ENCODE data around the gene ATP13A1.
A peak's percentile ranks its signal among the peaks of the same experiment; 100 is the strongest.

The ATP13A1 gene

DNA sequence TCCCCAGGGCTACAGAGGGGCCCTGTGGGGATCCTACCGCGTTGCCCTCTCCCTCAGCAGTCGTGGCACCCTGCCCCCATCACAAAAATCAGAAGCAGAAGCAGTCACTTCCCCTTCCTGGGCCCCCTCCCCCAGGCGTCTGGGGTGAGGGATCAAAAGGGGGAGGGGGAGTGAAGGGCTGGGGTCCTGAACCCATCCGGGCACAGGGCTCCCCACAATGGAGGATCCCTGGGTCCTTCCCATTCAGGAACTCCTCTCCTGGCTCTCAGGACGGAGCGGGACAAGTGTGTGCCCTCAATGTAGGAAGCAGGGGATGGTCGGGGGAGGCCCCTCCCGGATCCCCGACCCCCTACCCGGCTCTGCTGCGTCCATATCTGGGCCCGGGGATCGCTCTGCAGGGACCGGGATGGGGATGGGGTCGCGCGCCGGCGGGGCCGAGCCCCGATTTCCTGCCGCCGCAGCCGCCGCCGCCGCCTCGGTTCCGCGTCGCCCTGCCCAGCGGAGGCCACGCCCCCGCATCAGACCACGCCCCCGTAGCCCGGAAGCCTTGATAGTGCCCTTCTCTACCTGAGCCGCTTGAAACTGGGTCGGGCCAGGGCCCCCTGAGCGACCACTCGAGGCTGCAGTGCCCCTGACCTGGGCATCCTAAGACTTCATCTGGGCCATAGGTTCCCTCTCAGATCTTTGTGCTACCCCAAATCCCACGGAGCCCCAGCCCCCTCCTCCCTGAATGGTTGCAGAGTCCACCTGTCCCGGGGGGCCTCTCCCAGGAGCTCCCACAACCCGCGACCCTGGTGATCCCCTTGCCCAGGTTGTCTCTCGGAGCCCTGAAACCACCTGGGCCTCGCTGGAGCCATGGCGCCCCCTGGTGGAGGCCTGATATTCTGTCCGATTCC is 20.1 kb downstream of the ATP13A1 start, which contains the start of gene GMIP:
TSS of gene GMIP (minus strand) at position 500 of the 896 bp plus-strand sequence. CDS start at position 372, 128 bp downstream.
- DNase-seq (ENCODE audit: low read depth), result peak; percentile 72

DNA sequence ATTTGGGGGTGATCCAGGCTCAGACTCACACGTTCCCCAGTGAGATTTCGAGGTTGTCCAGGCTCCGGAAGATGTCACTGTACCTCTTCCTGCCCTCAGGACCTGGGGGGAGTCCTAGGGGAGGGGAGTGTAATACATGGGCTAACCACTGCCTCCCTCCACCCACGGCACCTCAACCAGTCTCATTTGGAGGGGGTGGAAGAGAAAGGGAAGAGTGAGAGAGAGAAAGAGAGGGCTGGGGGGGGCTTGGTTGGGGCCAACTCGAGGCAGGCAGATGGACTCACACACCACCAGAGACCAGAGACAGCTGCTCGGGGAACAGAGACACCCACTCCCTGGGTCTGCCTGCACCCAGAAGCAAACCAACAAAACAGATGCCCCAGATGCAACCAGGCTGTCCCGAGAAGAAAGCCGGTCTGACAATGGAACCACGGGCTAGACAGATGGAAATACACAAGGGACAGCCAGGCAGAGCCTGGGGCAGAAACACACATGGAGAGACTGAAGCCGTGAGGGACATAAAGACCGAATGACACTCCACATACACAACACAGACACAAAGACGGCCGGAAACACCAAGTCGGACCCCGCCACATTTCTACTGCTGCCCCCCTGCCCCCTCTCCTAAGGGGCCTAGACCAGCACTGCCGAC is 20.8 kb downstream of the ATP13A1 start:
- peak; percentile 7 for DNase-seq (ENCODE audit: low read depth)

DNA sequence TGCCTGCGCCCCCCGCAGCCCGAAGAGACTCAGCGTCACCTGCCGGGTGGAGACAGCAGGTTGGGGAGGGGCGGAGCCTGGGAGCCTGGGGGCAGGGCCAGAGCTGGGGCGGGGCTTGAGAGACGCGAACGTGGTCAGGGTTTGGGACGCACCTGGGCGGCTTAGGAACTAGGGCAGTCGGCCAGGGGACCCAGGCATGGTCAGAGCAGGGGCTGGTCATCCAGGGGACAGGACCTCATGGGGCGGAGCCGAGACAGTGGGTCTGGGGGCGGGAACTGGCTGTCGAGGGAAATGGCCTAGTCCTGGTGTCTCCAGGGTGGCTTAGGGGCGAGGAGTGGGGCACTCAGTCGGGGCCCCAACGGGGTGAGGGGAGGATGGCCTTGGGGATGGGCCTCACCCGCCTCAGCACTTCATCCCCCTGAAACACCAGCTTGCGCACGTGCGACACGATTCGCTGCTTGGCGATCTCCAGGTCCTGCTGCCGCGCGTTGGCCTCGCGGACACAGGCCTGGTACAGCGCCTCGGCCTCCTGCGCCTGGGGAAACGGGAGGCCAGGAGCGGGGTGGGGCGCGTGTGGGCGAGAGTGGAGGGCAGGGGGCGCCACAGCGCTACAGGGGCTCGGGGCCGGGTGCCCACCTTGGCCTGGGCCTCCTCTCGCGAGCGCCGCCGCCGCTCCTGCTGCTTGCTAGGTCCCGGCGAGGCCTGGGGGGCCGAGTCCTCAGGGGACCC is 25.8 kb downstream of the ATP13A1 start:
- no peak for DNase-seq (ENCODE audit: low read depth)

DNA sequence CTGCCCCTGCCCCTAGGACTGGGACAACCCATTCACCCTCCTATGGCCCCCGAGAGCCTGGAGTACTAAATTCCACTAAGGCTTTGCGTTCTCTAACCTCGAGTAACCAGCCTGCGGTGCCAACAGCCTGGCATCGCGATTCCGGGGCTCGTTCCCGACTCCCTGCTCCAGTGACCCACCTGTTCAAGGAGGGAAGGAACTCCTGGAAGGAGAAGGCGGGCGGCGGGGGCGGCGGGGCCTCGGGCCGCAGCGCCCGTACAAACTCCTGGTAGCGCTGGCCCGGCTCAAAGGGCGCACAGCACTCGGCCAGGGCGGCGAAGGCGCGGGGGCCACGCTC is 26.3 kb downstream of the ATP13A1 start:
- DNase-seq (ENCODE audit: low read depth), result no peak

DNA sequence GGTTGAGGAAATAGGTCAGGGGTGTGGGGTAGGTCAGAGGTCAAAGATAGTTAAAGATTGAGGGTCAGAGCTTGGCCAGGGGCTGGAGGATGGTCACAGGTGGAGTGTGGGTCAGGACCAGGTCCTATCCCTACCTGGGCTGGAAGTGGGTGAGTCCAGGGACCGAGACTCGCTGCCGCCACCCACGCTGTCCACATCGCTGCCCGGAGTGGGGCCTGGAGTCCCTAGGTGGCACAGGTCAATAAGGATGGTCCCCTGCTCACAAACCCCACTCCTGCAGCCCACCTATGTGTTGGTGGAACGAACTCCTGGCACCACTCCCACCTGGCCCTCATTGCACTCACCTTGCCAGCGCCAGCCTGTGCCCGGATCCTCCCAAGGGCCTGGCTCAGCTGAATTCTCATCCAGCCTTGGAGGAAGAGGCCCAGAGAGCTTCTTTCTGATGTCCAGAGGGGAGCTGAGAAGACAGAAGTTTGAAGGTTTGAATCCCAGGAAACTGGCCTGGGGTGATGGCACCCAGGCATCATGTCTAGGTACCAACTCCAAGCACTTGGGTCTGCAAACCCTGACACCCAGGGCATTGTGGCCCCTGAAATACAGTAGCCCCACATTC is 26.8 kb downstream of the ATP13A1 start:
- DNase-seq (ENCODE audit: low read depth), result no peak

DNA sequence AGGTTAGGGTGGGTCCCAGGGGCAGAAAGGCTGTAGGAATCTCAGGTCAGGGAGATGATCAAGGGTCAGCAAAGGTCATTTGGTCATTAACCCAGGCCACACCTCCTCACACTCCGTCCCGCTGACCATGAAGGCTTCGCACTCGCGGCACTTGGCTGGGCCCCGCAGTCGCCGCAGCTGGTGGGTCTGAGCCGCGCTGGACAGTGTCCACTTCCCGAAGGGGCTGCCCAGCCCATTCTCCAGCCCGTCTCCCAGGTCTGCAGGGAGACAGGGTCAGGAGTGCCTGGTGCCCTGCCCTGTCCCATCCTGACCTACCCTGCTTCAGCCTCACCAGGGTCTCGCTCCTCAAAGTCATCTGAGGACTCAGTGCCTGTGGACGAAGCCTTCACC is 28.2 kb downstream of the ATP13A1 start:
- no peak for DNase-seq (ENCODE audit: low read depth)

DNA sequence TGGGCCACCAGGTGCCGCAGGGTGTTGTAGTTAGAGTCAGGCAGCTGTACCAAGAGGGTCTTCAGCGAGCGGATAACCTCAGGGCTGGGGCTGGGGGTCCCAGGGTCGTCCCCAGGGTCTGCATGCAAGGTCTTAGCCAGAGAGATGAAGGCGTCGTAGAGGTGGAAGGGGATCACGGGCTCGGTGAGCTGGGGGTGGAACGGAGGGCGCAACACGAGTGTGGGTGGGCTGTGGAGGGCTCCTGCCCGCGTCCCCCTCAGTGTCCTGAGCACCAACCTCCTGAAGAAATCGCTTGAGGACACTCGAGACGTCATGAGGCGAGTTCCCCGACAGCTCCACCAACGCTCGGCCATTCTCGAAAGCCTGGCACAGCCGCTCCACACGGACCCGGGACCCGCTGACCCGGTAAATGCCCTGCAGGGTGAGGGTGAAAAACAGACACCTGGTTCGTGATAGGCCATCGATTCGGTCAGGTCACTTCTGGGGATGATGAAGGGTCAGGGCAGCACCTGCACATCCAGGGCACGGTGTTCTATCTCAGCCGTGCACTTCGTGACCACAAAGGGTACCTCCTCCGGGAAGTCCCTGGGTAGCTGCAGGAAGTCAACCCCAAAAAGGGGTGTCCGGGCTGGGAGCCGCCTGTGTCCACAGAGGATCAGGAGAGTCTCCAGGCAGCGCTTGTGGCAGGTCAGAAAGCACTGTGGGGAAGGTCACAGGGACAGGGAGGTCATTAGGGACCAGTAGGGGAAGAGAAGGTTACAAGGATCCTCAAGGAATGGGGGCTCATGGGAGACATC is 28.8 kb downstream of the ATP13A1 start:
- DNase-seq (ENCODE audit: low read depth), result no peak

DNA sequence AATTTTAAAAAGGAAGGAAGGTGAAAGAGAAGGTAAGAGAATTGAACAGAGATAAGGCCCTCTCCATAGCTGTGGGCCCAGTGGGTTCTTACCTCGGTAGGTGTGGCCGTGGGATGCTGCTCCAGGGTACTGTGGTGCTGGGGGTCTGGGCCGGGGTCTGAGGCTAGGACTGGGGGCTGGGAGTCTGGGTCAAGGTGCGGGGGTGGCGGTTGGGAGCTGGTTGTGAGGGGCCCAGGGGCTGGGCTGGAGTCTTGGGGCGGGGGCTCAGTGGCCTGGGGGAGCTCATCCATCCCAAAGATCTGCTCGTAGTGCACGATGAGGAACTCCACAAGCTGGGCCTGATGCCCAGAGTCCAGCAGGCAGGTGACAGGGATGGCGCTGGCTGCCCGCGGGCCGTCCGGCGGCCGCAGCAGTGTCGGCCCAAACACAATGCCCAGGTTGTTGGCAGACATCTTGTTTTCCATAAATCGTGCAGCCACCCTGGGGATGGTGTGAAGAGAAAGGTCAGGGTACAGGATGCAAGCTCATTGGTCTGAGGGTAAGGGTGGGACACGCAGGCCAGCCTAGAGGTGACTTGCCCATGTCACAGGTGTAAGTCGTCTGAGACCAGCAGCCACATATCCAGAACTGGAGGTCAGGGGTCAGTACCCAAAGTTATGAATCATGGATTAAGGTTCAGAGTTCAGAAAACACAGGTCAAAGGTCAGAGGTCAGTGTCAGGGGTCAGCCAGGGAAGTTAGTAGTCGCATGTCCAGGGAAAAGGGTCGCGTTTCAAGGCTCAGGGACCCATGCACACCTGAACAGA is 29.6 kb downstream of the ATP13A1 start:
- DNase-seq (ENCODE audit: low read depth), result no peak

DNA sequence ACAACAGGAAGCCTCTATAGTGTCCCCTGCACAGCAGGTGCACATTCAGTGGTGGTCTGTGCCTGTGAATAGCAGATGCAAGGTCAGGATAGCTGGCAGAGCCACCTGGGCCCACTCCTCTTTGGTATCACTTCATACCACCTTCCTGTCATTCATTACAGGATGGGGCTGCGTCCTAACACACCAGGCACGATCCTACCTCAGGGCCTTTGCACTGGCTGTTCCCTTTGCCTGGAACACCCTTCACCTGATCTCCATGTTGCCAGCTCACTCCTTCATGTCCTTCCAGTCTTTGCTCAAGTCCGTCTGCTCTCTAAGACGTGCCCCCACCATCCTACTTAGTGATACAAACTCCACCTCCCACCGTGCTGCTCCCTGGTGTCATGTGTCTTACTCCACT is 30.8 kb downstream of the ATP13A1 start:
- no peak for DNase-seq (ENCODE audit: low read depth)

DNA sequence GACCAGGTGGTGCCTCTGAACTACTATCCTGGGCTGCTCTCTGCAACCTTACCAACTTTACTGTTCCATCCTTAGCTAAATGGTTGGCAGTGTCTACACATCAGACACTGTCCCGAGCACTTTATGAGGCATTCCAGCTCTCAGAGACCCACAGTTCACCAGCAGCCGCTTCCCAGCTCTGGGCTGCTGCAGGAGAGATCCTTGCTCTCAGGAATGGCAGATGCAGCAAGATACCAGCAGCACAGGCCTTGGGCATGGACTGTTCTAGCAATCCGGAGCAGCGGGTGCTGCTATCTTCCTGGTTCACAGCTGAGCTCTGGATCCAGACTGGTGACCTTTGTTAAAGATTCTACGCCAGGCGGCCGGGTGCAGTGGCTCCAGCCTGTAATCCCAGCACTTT is 32.1 kb downstream of the ATP13A1 start:
- no peak for DNase-seq (ENCODE audit: low read depth)

DNA sequence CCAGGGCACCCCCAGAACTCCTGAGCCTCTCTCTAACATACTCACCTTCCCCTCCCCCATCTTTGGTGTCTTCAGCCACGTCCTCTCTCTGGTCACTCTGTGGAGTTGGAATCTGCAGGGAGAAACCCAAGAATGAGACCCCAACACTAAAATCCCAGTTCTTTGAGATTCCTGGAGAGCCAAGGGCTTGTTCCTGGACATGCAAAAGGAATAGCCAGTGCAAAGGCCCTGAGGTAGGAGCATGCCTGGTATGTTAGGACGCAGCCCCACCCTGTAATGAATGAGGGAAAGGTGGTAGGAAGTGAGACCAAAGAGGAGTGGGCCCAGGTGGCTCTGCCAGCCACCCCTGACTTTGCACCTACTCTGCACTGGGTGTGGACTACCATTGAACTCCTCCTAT is 33.0 kb downstream of the ATP13A1 start:
- no peak for DNase-seq (ENCODE audit: low read depth)

DNA sequence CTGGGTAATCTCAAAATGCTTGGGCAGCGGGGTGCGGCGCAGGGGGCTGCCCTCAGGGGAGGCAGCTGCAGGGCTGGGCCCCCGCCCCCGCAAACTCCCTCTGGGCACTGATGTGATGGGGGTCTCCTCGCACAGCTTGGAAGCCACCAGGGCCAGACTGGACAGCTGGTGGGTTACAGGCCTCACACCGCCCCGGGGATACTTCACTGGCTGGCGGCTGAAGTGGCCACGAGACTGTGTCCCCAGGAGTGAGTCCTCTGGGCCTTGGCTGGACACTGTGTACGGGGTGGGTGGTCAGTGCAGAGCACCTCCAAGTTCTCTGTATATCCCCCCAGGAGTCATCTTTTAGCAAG is 33.4 kb downstream of the ATP13A1 start:
- DNase-seq (ENCODE audit: low read depth), result no peak

DNA sequence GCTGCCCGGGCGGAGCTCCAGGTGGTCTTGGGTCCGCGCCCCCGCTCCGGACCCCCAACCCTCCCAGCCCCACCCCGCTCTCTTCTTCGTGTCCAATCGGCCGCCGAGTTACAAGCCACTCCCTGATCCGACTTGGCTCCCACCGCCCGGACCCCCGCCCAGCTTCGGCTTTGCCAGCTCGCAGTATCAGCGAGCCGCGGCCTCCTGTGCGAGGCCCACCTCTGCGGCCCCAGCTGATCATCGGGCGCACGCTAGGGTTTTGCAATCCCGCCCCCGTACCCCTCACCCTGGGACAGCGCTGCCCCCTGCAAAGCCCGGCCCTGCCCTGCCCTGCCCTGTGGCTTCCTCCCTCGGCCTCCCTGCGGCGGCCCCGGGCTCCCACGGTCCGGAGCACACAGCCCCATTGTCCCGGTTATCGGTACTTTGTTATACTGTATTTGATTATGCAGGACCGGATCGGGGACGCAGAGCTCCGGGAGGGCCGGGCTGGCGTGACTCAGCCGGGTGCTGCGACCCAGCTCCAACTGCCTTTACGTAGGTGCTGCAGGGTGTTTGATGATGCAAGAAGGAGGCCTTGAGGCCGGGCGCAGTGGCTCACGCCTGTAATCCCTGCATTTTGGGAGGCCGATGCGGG is 34.9 kb downstream of the ATP13A1 start:
- DNase-seq (ENCODE audit: low read depth), result no peak

DNA sequence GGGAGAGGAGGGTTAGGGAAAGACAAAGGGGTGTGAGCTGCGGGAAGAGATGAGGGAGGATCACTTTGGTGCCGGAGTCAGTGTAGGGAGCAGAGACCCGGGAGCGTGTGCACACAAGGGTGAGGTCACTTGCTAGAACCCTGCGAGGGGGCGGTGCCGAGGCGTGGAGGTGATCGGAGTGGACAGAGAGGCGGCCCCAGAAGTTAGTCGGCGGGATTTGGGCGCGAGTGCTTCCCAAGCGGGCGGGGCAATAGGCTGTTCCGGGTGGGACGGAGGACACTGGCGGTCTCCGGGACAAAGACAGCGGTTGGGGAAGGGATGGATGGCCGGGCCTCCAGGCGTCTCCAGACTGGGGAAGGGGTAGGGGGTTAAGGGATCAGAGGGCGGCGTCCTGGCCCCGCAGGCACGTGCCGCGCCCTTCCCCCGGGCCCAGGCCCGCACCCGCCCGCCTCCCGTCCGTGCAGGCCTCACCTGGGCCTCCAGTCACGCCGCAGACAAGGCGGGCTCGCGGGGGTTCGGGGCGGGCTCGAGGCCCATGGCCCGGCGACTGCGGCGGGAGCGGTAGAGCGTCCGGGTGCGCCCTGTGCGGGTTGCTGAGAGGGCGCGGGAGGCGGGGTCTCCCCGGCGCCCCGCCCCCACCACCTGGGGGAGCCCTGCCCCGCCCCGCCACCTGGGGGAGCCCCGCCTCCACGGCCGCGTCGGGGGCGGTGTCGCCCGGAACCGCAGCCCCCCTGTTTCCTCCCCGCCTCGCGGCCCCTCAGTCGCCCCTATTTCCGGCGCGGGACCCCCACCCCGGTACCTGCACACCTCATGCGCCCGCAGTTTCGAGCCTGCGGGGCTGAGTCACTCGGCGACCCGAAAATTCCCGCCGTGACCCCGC is 35.6 kb downstream of the ATP13A1 start, which contains the start of gene LPAR2:
TSS of gene LPAR2 (minus strand) at position 600 of the 880 bp plus-strand sequence. CDS start 945 bp downstream, outside the sequence.
- peak; percentile 24 for DNase-seq (ENCODE audit: low read depth)

DNA sequence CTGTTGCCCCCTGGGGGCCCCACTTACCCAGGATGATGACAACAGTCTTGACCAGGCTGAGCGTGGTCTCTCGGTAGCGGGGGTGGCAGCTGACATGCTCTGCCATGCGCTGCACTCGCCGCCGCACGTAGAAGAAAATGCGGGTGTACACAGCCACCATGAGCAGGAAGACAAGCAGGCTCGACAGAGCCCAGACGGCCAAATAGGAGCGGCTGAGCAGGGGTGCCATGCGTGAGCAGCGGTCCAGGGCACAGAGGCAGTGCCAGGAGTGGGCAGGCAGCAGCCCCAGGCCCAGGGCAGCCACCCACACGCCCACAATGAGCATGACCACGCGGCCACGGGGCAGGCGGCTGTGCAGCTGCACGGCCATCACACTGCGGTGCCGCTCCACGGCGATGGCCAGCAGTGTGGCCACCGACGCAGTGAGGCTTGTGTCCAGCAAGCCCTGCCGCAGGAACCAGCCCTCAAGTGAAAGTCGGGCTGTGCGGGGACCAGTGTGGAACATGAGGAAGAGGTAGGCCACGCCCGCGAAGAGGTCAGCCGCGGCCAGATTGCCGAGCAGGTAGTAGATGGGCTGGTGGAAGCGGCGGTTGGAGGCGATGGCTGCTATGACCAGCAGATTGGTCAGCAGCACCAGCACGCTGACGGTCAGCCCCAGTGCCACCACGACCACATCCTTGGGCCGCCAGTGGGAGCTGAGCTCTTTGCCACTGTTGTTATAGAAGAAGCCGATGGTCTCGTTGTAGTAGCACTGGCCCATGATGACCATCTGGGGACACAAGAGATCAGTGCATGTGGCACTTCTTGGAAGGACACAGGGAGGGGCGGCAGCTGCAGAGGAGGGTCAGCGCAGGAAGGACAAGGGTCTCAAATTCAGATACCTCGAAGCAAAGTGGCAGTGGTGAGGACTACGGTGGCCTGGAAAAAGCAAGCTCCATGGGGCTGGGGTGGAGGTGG is 36.7 kb downstream of the ATP13A1 start:
- DNase-seq (ENCODE audit: low read depth), result no peak

DNA sequence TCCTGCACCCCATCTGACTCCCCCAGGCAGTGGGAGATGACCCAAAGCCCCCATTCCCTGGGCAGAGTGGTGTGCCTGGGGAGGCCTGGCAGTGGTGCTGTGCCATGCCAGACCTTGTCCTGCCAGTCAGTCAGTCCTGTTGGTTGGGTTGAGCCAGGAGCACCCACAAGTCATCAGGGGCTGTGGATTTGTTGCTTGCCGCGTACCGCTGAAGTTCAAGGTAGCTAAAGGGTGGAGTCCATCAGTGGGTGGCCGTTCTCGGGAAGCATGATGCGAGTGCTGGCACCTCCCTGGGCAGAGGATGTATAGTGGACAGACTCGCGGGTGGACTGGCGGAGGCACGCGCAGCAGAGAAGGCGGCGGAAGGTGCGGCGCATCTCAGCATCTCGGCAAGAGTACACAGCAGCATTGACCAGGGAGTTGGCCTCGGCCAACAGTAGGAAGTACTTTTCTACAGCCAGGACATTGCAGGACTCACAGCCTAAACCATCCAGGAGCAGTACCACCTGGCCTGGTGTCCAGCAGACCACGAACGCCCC is 39.4 kb downstream of the ATP13A1 start:
- DNase-seq (ENCODE audit: low read depth), result no peak

DNA sequence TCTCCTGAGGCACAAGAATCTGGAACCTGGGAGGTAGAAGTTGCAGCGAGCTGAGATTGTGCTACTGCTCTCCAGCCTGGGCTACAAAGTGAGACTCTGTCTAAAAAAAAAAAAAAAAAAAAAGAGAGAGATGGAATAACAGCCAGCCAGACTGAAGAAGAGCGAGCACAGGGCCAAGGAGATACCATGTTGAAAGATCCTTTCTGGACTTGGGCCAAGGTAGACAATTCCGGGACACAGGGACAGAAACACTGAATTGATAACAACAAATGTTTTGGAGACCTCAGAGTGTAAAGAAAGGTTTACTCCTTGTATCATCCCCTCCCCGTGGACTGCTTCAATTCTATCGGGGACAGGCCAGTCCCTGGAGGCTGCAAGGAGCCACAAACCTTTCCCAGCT is 40.1 kb downstream of the ATP13A1 start:
- DNase-seq (ENCODE audit: low read depth), result no peak

DNA sequence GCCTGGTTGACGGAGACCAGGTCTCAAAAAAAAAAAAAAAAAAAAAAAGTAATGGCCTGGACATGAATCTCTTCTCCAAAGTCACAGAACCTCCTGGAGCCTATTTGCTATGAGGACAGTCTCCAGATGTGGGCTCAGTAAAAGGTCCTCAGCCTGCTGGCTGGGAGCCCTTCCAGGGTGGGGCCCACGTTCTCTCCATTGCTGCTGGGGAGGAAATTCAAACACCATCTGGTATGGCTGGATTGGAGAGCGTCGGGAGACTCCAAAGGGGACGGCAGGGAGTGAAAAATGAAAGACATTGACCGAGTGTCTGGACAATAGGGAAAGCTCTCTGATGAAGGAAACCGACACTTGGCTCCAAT is 43.6 kb downstream of the ATP13A1 start:
- no peak for DNase-seq (ENCODE audit: low read depth)
